Measurements from ENCODE around the gene DNAI1. TPM values are rescaled to one million over a fixed set of nuclear protein-coding genes. Genes with fewer than 3 reads are reported as not detected.

Gene DNAI1
- total RNA-seq, 8 experiments from 2014 or later, result 0.61 to 11.5 (median 2.4) TPM

GRCh38 chr9:34499076-34499475 lies 40.5 kb downstream of the DNAI1 start:
- Histone ChIP-seq H3K27ac (no peak overlapping the region), H3K4me1 (replicated peaks in 1 of 2) (peaks cover 10 to 19% of the 10 kb centered on the region in 2 donors), H3K4me3 (no peak overlapping the region)
- ATAC-seq (replicated peaks in 6 of 8), result no peak
- in situ Hi-C loops (cut with MboI; ENCODE audit: low pct_unique_long_range_greater_than_20kb in 2 of 9, low sequenced_read_pairs in 9 of 9, unreplicated experiment in 9 of 9), result loop anchor here in 2 of 9 experiments (10.0 kb wide), 2 partner anchors 64 to 94 kb away; no protein-coding TSS in a partner anchor
- WGBS, 10 experiments, result 60 to 100% (median 90%) methylated on average over 2 of the region's 2 CpGs; no CpG with 5 or more reads in 5 of the 10 experiments

GRCh38 chr9:34500623-34501267 lies 42.1 kb downstream of the DNAI1 start:
- 0 to 20% (median 0%) methylated on average over 1 to 6 of the region's 6 CpGs; no CpG with 5 or more reads in 4 of the 10 experiments for WGBS, 10 experiments
- H3K27ac ChIP-seq, result no peak overlapping the region
- ATAC-seq (replicated peaks in 6 of 8), result peak in 7 of 8 experiments; percentile 18 to 61 (median 44)
- no peak overlapping the region for H3K4me3 ChIP-seq
- in situ Hi-C loops (cut with MboI; ENCODE audit: low pct_unique_long_range_greater_than_20kb in 2 of 9, low sequenced_read_pairs in 9 of 9, unreplicated experiment in 9 of 9), result no loop called here
- peaks cover 10 to 19% of the 10 kb centered on the region in 2 donors for H3K4me1 ChIP-seq (replicated peaks in 1 of 2)

GRCh38 chr9:34501372-34501771 lies 42.8 kb downstream of the DNAI1 start:
- no peak overlapping the region for H3K4me3 ChIP-seq
- 88% methylated on average over 1 of the region's 2 CpGs; no CpG with 5 or more reads in 9 of the 10 experiments for WGBS, 10 experiments
- peaks cover 10 to 19% of the 10 kb centered on the region in 2 donors for H3K4me1 ChIP-seq (replicated peaks in 1 of 2)
- ATAC-seq (replicated peaks in 6 of 8), result peak in 1 of 8 experiments; percentile 4
- in situ Hi-C loops (cut with MboI; ENCODE audit: low pct_unique_long_range_greater_than_20kb in 2 of 9, low sequenced_read_pairs in 9 of 9, unreplicated experiment in 9 of 9), result no loop called here
- no peak overlapping the region for H3K27ac ChIP-seq

GRCh38 chr9:34501889-34502425 lies 43.4 kb downstream of the DNAI1 start:
- H3K4me3 ChIP-seq, result no peak overlapping the region
- H3K27ac ChIP-seq, result no peak overlapping the region
- in situ Hi-C loops (cut with MboI; ENCODE audit: low pct_unique_long_range_greater_than_20kb in 2 of 9, low sequenced_read_pairs in 9 of 9, unreplicated experiment in 9 of 9), result no loop called here
- ATAC-seq (replicated peaks in 6 of 8), result peak; percentile 80 to 91 (median 87)
- H3K4me1 ChIP-seq (replicated peaks in 1 of 2), result peaks cover 10 to 19% of the 10 kb centered on the region in 2 donors
- WGBS, 10 experiments, result 0 to 100% methylated on average over 1 of the region's 5 CpGs; no CpG with 5 or more reads in 8 of the 10 experiments

- 0 to 83% (median 80%) methylated on average over 1 to 4 of the region's 10 CpGs; no CpG with 5 or more reads in 5 of the 10 experiments for WGBS, 10 experiments
- in situ Hi-C loops (cut with MboI; ENCODE audit: low pct_unique_long_range_greater_than_20kb in 2 of 9, low sequenced_read_pairs in 9 of 9, unreplicated experiment in 9 of 9), result no loop called here
- no peak overlapping the region for H3K27ac ChIP-seq
- peaks cover 10 to 19% of the 10 kb centered on the region in 2 donors for H3K4me1 ChIP-seq (replicated peaks in 1 of 2)
- ATAC-seq (replicated peaks in 6 of 8), result peak in 1 of 8 experiments; percentile 0
- no peak overlapping the region for H3K4me3 ChIP-seq
Measured at GRCh38 chr9:34502471-34502870, 43.9 kb downstream of the DNAI1 start.

GRCh38 chr9:34502891-34503290 lies 44.3 kb downstream of the DNAI1 start:
- in situ Hi-C loops (cut with MboI; ENCODE audit: low pct_unique_long_range_greater_than_20kb in 2 of 9, low sequenced_read_pairs in 9 of 9, unreplicated experiment in 9 of 9), result no loop called here
- H3K4me3 ChIP-seq, result no peak overlapping the region
- peak in 3 of 8 experiments; percentile 43 to 71 (median 49) for ATAC-seq (replicated peaks in 6 of 8)
- H3K4me1 ChIP-seq (replicated peaks in 1 of 2), result peaks cover 10 to 19% of the 10 kb centered on the region in 2 donors
- H3K27ac ChIP-seq, result no peak overlapping the region
- WGBS, 10 experiments, result 0 to 100% (median 66%) methylated on average over 1 to 5 of the region's 6 CpGs; no CpG with 5 or more reads in 4 of the 10 experiments

GRCh38 chr9:34503406-34503805 lies 44.8 kb downstream of the DNAI1 start:
- Histone ChIP-seq H3K4me3 (no peak overlapping the region), H3K4me1 (replicated peaks in 1 of 2) (peaks cover 10 to 19% of the 10 kb centered on the region in 2 donors), H3K27ac (no peak overlapping the region)
- in situ Hi-C loops (cut with MboI; ENCODE audit: low pct_unique_long_range_greater_than_20kb in 2 of 9, low sequenced_read_pairs in 9 of 9, unreplicated experiment in 9 of 9), result no loop called here
- ATAC-seq (replicated peaks in 6 of 8), result no peak

- ATAC-seq (replicated peaks in 6 of 8), result no peak
- in situ Hi-C loops (cut with MboI; ENCODE audit: low pct_unique_long_range_greater_than_20kb in 2 of 9, low sequenced_read_pairs in 9 of 9, unreplicated experiment in 9 of 9), result no loop called here
- no peak overlapping the region for H3K4me3 ChIP-seq
- no peak overlapping the region for H3K27ac ChIP-seq
- H3K4me1 ChIP-seq (replicated peaks in 1 of 2), result peaks cover 26 to 29% of the 10 kb centered on the region in 2 donors
- 40 to 100% (median 89%) methylated on average over 1 to 4 of the region's 5 CpGs; no CpG with 5 or more reads in 4 of the 10 experiments for WGBS, 10 experiments
Measured at GRCh38 chr9:34505370-34506120, 46.9 kb downstream of the DNAI1 start.

GRCh38 chr9:34506623-34507022 lies 48.0 kb downstream of the DNAI1 start:
- ATAC-seq (replicated peaks in 6 of 8), result no peak
- no peak overlapping the region for H3K27ac ChIP-seq
- in situ Hi-C loops (cut with MboI; ENCODE audit: low pct_unique_long_range_greater_than_20kb in 2 of 9, low sequenced_read_pairs in 9 of 9, unreplicated experiment in 9 of 9), result no loop called here
- H3K4me3 ChIP-seq, result no peak overlapping the region
- peaks cover 35 to 36% of the 10 kb centered on the region in 2 donors for H3K4me1 ChIP-seq (replicated peaks in 1 of 2)
- 60 to 100% (median 90%) methylated on average over 1 to 3 of the region's 7 CpGs; no CpG with 5 or more reads in 7 of the 10 experiments for WGBS, 10 experiments

- WGBS, 10 experiments, result 20 to 92% (median 73%) methylated on average over 1 to 4 of the region's 5 CpGs; no CpG with 5 or more reads in 4 of the 10 experiments
- Histone ChIP-seq H3K4me1 (replicated peaks in 1 of 2) (peaks cover 33 to 39% of the 10 kb centered on the region in 2 donors), H3K4me3 (no peak overlapping the region), H3K27ac (no peak overlapping the region)
- ATAC-seq (replicated peaks in 6 of 8), result no peak
- in situ Hi-C loops (cut with MboI; ENCODE audit: low pct_unique_long_range_greater_than_20kb in 2 of 9, low sequenced_read_pairs in 9 of 9, unreplicated experiment in 9 of 9), result no loop called here
Measured at GRCh38 chr9:34507556-34507955, 49.0 kb downstream of the DNAI1 start.

GRCh38 chr9:34507966-34508365 lies 49.4 kb downstream of the DNAI1 start:
- H3K4me1 ChIP-seq (replicated peaks in 1 of 2), result peaks cover 35 to 41% of the 10 kb centered on the region in 2 donors
- no peak overlapping the region for H3K4me3 ChIP-seq
- ATAC-seq (replicated peaks in 6 of 8), result no peak
- in situ Hi-C loops (cut with MboI; ENCODE audit: low pct_unique_long_range_greater_than_20kb in 2 of 9, low sequenced_read_pairs in 9 of 9, unreplicated experiment in 9 of 9), result no loop called here
- no peak overlapping the region for H3K27ac ChIP-seq

- ATAC-seq (replicated peaks in 6 of 8), result peak in 1 of 8 experiments; percentile 4
- WGBS, 10 experiments, result 30 to 100% (median 90%) methylated on average over 1 to 3 of the region's 3 CpGs; no CpG with 5 or more reads in 2 of the 10 experiments
- in situ Hi-C loops (cut with MboI; ENCODE audit: low pct_unique_long_range_greater_than_20kb in 2 of 9, low sequenced_read_pairs in 9 of 9, unreplicated experiment in 9 of 9), result no loop called here
- Histone ChIP-seq H3K27ac (no peak overlapping the region), H3K4me3 (no peak overlapping the region), H3K4me1 (replicated peaks in 1 of 2) (peaks cover 37 to 46% of the 10 kb centered on the region in 2 donors)
Measured at GRCh38 chr9:34508463-34508862, 49.9 kb downstream of the DNAI1 start.

- Histone ChIP-seq H3K4me1 (replicated peaks in 1 of 2) (peaks cover 42 to 51% of the 10 kb centered on the region in 2 donors), H3K4me3 (no peak overlapping the region), H3K27ac (no peak overlapping the region)
- in situ Hi-C loops (cut with MboI; ENCODE audit: low pct_unique_long_range_greater_than_20kb in 2 of 9, low sequenced_read_pairs in 9 of 9, unreplicated experiment in 9 of 9), result no loop called here
- 76 to 100% (median 80%) methylated on average over 1 to 2 of the region's 3 CpGs; no CpG with 5 or more reads in 4 of the 10 experiments for WGBS, 10 experiments
- ATAC-seq (replicated peaks in 6 of 8), result peak in 1 of 8 experiments; percentile 1
Measured at GRCh38 chr9:34508951-34509350, 50.3 kb downstream of the DNAI1 start.
